Vagina (tissue), 2 donors: ENCODE measurements around the gene VDR.

Experiments
- POLR2AphosphoS5 ChIP-seq, 2 donors: sonication (generic); formaldehyde crosslinking; IDR thresholded peaks; one replicate each; pipeline ENCODE4 v1.9.0; 2017; ENCODE audit warnings: antibody characterized with exemption in 2 of 2, mild to moderate bottlenecking in 2 of 2, low read depth in 1 of 2; ENCODE audit not compliant: insufficient read depth in 1 of 2
- TF ChIP-seq, protein P1 (sequence below), 3 experiments: fragments of 450-650 bp in 2 of 3; fragments of 200-600 bp in 1 of 3; sonication (generic) in 1 of 3; IDR thresholded peaks; one replicate each; pipeline ENCODE4 v1.5.1; 2017 to 2019; ENCODE audit warnings: antibody characterized with exemption in 3 of 3, mild to moderate bottlenecking in 2 of 3, moderate library complexity in 2 of 3

DNA sequence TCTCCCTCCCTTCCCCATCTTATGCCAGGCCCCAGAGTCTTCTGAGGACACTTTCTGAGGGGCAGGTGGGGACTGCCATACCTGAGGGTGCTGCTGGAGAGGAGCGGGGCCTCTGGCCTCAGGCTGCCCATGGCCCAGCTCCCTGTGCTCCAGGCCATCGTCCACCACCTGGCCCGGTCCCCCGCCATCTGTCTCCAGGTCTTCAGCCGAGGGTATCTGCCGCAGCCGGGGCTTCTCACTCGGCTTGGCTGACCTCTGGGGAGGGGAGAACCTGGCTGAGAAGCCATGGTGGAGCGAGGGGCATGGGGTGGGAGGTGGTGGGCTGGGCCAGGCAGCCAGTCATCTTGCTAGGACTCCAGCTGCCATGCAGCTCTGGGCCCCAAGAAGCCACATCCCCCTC, 110.1 kb downstream of the VDR start:
- TF ChIP-seq, protein P1, sequence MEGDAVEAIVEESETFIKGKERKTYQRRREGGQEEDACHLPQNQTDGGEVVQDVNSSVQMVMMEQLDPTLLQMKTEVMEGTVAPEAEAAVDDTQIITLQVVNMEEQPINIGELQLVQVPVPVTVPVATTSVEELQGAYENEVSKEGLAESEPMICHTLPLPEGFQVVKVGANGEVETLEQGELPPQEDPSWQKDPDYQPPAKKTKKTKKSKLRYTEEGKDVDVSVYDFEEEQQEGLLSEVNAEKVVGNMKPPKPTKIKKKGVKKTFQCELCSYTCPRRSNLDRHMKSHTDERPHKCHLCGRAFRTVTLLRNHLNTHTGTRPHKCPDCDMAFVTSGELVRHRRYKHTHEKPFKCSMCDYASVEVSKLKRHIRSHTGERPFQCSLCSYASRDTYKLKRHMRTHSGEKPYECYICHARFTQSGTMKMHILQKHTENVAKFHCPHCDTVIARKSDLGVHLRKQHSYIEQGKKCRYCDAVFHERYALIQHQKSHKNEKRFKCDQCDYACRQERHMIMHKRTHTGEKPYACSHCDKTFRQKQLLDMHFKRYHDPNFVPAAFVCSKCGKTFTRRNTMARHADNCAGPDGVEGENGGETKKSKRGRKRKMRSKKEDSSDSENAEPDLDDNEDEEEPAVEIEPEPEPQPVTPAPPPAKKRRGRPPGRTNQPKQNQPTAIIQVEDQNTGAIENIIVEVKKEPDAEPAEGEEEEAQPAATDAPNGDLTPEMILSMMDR (IDR thresholded peaks at IDR 0.05), result no peak
- no peak for TF ChIP-seq POLR2AphosphoS5 (IDR thresholded peaks at IDR 0.05; ENCODE audit: insufficient read depth in 1 of 2, low read depth in 1 of 2)
